Activated T-helper 1 cell treated with Interleukin-2 at 50 U/mL for 16 hours (primary cell): ENCODE data around the gene CTNNA1.

Source experiments
- DNase-seq: peaks from one replicate; pipeline ENCODE4 v3.0.0-alpha.2; 2020; ENCODE audit warnings: low read depth

The CTNNA1 gene

GRCh38 chr5:138950421-138951031 is 197.3 kb downstream of the CTNNA1 start:
- no peak for DNase-seq

GRCh38 chr5:138951091-138951985 is 198.1 kb downstream of the CTNNA1 start:
- DNase-seq = no peak

- DNase-seq = no peak
These were observed 198.9 kb downstream of the CTNNA1 start for GRCh38 chr5:138951986-138952735.

- DNase-seq = no peak
These were observed 199.7 kb downstream of the CTNNA1 start for GRCh38 chr5:138952962-138953361.

GRCh38 chr5:138953387-138954256 is 200.4 kb downstream of the CTNNA1 start:
- DNase-seq = no peak

- no peak for DNase-seq
These were observed 201.2 kb downstream of the CTNNA1 start for GRCh38 chr5:138954257-138955012.

- DNase-seq = no peak
These were observed 201.9 kb downstream of the CTNNA1 start for GRCh38 chr5:138955013-138955660.

GRCh38 chr5:138955671-138956295 is 202.6 kb downstream of the CTNNA1 start:
- no peak for DNase-seq

- no peak for DNase-seq
These were observed 203.6 kb downstream of the CTNNA1 start for GRCh38 chr5:138956801-138957200.

GRCh38 chr5:138960145-138960692 is 207.0 kb downstream of the CTNNA1 start:
- no peak for DNase-seq

GRCh38 chr5:138961221-138961620 is 208.0 kb downstream of the CTNNA1 start:
- no peak for DNase-seq

GRCh38 chr5:138961729-138962128 is 208.5 kb downstream of the CTNNA1 start:
- DNase-seq = no peak

GRCh38 chr5:138962614-138963370 is 209.6 kb downstream of the CTNNA1 start:
- no peak for DNase-seq

GRCh38 chr5:138963763-138964371 is 210.6 kb downstream of the CTNNA1 start:
- no peak for DNase-seq

- DNase-seq = no peak
These were observed 211.5 kb downstream of the CTNNA1 start for GRCh38 chr5:138964647-138965201.

- DNase-seq = no peak
These were observed 212.4 kb downstream of the CTNNA1 start for GRCh38 chr5:138965626-138966025.

GRCh38 chr5:138966236-138966985 is 213.2 kb downstream of the CTNNA1 start:
- DNase-seq = no peak
